Measurements from ENCODE around the gene CDH26. TPM values are rescaled to one million over a fixed set of nuclear protein-coding genes. Genes with fewer than 3 reads are reported as not detected.

Gene CDH26
- total and polyA plus RNA-seq, 2 of the 13 experiments (the other 11 are each of a cell fraction or from before 2014, with no cell fraction given), result 0.40 to 1.1 TPM

- TF ChIP-seq ZNF609 (CRISPR knock-in tag; IDR thresholded peaks at IDR 0.05; ENCODE audit: borderline replicate concordance), result no peak
- no peak for TF ChIP-seq ZGPAT (CRISPR knock-in tag; IDR thresholded peaks at IDR 0.05)
- no peak for TF ChIP-seq ZBTB46 (CRISPR knock-in tag; IDR thresholded peaks at IDR 0.05; ENCODE audit: borderline replicate concordance)
These were observed 104.3 kb downstream of the CDH26 start (continued) for GRCh38 chr20:60062431-60063047.

All from HepG2 (cell line).